Transverse colon (tissue), 4 donors: Measurements from ENCODE around the gene AHCY. TPM values are rescaled to one million over a fixed set of nuclear protein-coding genes. Genes with fewer than 3 reads are reported as not detected.
"Not testable (repeated sequence)": the region's sequence is repeated elsewhere in the genome, so short reads cannot be mapped to it uniquely, and the experiment has no call there.

Experiments
- DNase-seq: peaks from one replicate; pipeline ENCODE4 v3.0.0-alpha.2; 2019
- H3K27ac ChIP-seq, 4 donors: fragments of 200-600 bp; sonication (generic); 2 replicates each; pipeline ENCODE4 v1.5.1; 2016 to 2018; ENCODE audit warnings: inconsistent platforms in 4 of 4
- H3K27me3 ChIP-seq: fragments of 200-600 bp; sonication (generic); 2 replicates; pipeline ENCODE4 v1.5.1; 2017; ENCODE audit warnings: inconsistent platforms
- H3K36me3 ChIP-seq, 4 donors: fragments of 200-600 bp; sonication (generic); 2 replicates each; pipeline ENCODE4 v1.5.1; 2017 to 2019; ENCODE audit warnings: inconsistent platforms in 4 of 4
- H3K4me1 ChIP-seq, 4 donors: fragments of 200-600 bp; sonication (generic); 2 replicates each; pipeline ENCODE4 v1.5.1; 2017 to 2020; ENCODE audit warnings: inconsistent platforms in 4 of 4
- H3K4me3 ChIP-seq, 4 donors: fragments of 200-600 bp; sonication (generic); 1 replicate in 1 of 4; 2 replicates in 3 of 4; pipeline versions ENCODE4 v1.5.1 to v1.6.1; 2017 to 2019; ENCODE audit warnings: inconsistent platforms in 4 of 4
- H3K9me3 ChIP-seq, 2 donors: fragments of 200-600 bp; sonication (generic); 2 replicates each; pipeline ENCODE4 v1.5.1; 2017 to 2019; ENCODE audit warnings: inconsistent platforms in 2 of 2
- CTCF ChIP-seq, 5 experiments: fragments of 200-600 bp in 3 of 5; fragments of 450-650 bp in 2 of 5; sonication (generic) in 3 of 5; IDR thresholded peaks; 1 replicate in 2 of 5; 2 replicates in 3 of 5; pipeline ENCODE4 v1.5.1; 2016 to 2017; ENCODE audit warnings: antibody characterized with exemption in 5 of 5, inconsistent platforms in 3 of 5, mild to moderate bottlenecking in 2 of 5, moderate library complexity in 1 of 5
- EP300 ChIP-seq: sonication (generic); formaldehyde crosslinking; IDR thresholded peaks from one replicate; pipeline ENCODE4 v1.6.1; 2017; ENCODE audit warnings: antibody characterized with exemption, low read depth
- POLR2A ChIP-seq: fragments of 450-650 bp; IDR thresholded peaks from one replicate; pipeline ENCODE4 v1.6.1; 2016; ENCODE audit warnings: antibody characterized with exemption, mild to moderate bottlenecking, moderate library complexity
- POLR2AphosphoS5 ChIP-seq, 3 donors: sonication (generic); formaldehyde crosslinking; IDR thresholded peaks; one replicate each; pipeline ENCODE4 v1.6.1; 2016; ENCODE audit warnings: antibody characterized with exemption in 3 of 3
- WGBS, 2 donors: methylation state at CpG; one replicate each; pipeline ENCODE4 v1.1.5; 2018; ENCODE audit warnings: low coverage in 1 of 2; 5-methylcytosine and 5-hydroxymethylcytosine counted together
- in situ Hi-C, 4 donors: fragments of 200-750 bp; cut with MboI; loops; one replicate each; pipeline versions ENCODE4 v1.15.0 to v1.15.1; 2017; ENCODE audit warnings: low sequenced_read_pairs in 3 of 4, low pct_ligation_motif_present in 1 of 4, low pct_unique_long_range_greater_than_20kb in 1 of 4
- intact Hi-C: fragments of 100-400 bp; cut with DNase I; formaldehyde crosslinking; loops from one replicate; pipeline ENCODE4 v1.15.1; 2023; ENCODE audit warnings: low total_unique reads
- total RNA-seq, 4 donors: library from RNA; depleted of rRNA; stranded (reverse); fragments of >200 nt; gene quantifications; one replicate each; pipeline ENCODE4 v1.1.0, GENCODE V29; 2016

AHCY gene
- total RNA-seq, 4 donors from 2014 or later: 23.9 to 71.6 (median 63.8) TPM

GRCh38 chr20:34292496-34292895 lies 10.7 kb downstream of the AHCY start:
- no peak overlapping the region for H3K27ac ChIP-seq
- no peak for TF ChIP-seq POLR2AphosphoS5 (IDR thresholded peaks at IDR 0.05)
- TF ChIP-seq CTCF (IDR thresholded peaks at IDR 0.05): no peak
- TF ChIP-seq EP300: no peak
- no peak for TF ChIP-seq POLR2A
- H3K4me3 ChIP-seq: no peak overlapping the region
- intact Hi-C loops: no loop called here
- no peaks in the 10 kb centered on the region for H3K27me3 ChIP-seq
- in situ Hi-C loops: no loop called here
- no peak for DNase-seq
- H3K9me3 ChIP-seq: no peaks in the 10 kb centered on the region
- 96 to 100% methylated on average over 1 to 3 of the region's 3 CpGs for WGBS, 2 donors
- H3K4me1 ChIP-seq: no peaks in the 10 kb centered on the region
- no peaks in the 10 kb centered on the region for H3K36me3 ChIP-seq

GRCh38 chr20:34290471-34290870 lies 12.7 kb downstream of the AHCY start:
- no peaks in the 10 kb centered on the region for H3K4me1 ChIP-seq
- no peaks in the 10 kb centered on the region for H3K36me3 ChIP-seq
- in situ Hi-C loops (no loop called here), intact Hi-C loops (no loop called here)
- H3K9me3 ChIP-seq: no peaks in the 10 kb centered on the region
- TF ChIP-seq POLR2AphosphoS5 (IDR thresholded peaks at IDR 0.05): no peak
- TF ChIP-seq CTCF (IDR thresholded peaks at IDR 0.05): no peak
- TF ChIP-seq POLR2A: no peak
- no peak for TF ChIP-seq EP300
- 97 to 100% methylated on average over 2 to 11 of the region's 11 CpGs for WGBS, 2 donors
- no peaks in the 10 kb centered on the region for H3K27me3 ChIP-seq
- H3K4me3 ChIP-seq: no peak overlapping the region
- H3K27ac ChIP-seq: no peak overlapping the region
- no peak for DNase-seq

- intact Hi-C loops, in situ Hi-C loops, H3K27ac ChIP-seq, H3K36me3 ChIP-seq, DNase-seq, H3K4me3 ChIP-seq, H3K4me1 ChIP-seq, H3K27me3 ChIP-seq, H3K9me3 ChIP-seq: not testable (repeated sequence)
- 83 to 97% methylated on average over 1 to 5 of the region's 5 CpGs for WGBS, 2 donors
Measured at GRCh38 chr20:34287500-34287899, 15.7 kb downstream of the AHCY start.

- DNase-seq: no peak
- intact Hi-C loops: no loop called here
- no peak overlapping the region for H3K4me3 ChIP-seq
- no peaks in the 10 kb centered on the region for H3K4me1 ChIP-seq
- in situ Hi-C loops: no loop called here
- H3K27ac ChIP-seq: no peak overlapping the region
- no peak for TF ChIP-seq CTCF (IDR thresholded peaks at IDR 0.05)
- no peaks in the 10 kb centered on the region for H3K27me3 ChIP-seq
- peaks cover 0 to 16% (median 4%) of the 10 kb centered on the region in 4 donors for H3K36me3 ChIP-seq
- WGBS, 2 donors: 96 to 100% methylated on average over 3 to 16 of the region's 16 CpGs
- H3K9me3 ChIP-seq: no peaks in the 10 kb centered on the region
Measured at GRCh38 chr20:34285450-34285849, 17.7 kb downstream of the AHCY start.

GRCh38 chr20:34283844-34284243 lies 19.3 kb downstream of the AHCY start:
- no peaks in the 10 kb centered on the region for H3K4me1 ChIP-seq
- H3K27ac ChIP-seq: no peak overlapping the region
- H3K36me3 ChIP-seq: peaks cover 0 to 18% (median 4%) of the 10 kb centered on the region in 4 donors
- H3K9me3 ChIP-seq: no peaks in the 10 kb centered on the region
- TF ChIP-seq POLR2A (no peak), EP300 (no peak), POLR2AphosphoS5 (IDR thresholded peaks at IDR 0.05) (no peak)
- no peak for DNase-seq
- H3K27me3 ChIP-seq: no peaks in the 10 kb centered on the region
- no peak overlapping the region for H3K4me3 ChIP-seq
- 100% methylated on average over 1 of the region's 1 CpG; no CpG with 5 or more reads in 1 of the 2 donors for WGBS, 2 donors
- in situ Hi-C loops (no loop called here), intact Hi-C loops (no loop called here)
